HepG2 (cell line): ENCODE results near the gene NEIL3. TPM values are rescaled to one million over a fixed set of nuclear protein-coding genes. Genes with fewer than 3 reads are reported as not detected.

ENCODE experiments used
- ATF7 ChIP-seq, 2 experiments: fragments of 450-650 bp in 1 of 2; sonication (generic) in 1 of 2; formaldehyde crosslinking in 1 of 2; IDR thresholded peaks; 2 replicates each; pipeline versions ENCODE4 v1.4.0 to v1.6.1; 2016 to 2020; ENCODE audit warnings: antibody characterized with exemption in 1 of 2, mild to moderate bottlenecking in 1 of 2, missing genetic modification reagents in 1 of 2
- GABPB1 ChIP-seq: IDR thresholded peaks from 2 replicates; pipeline ENCODE4 v1.6.1; 2016; ENCODE audit warnings: mild to moderate bottlenecking, missing genetic modification reagents, moderate library complexity, missing compliant biosample characterization
- HMGXB4 ChIP-seq, 2 experiments: sonication (generic) in 1 of 2; formaldehyde crosslinking in 1 of 2; IDR thresholded peaks; 2 replicates each; pipeline versions ENCODE4 v1.4.0 to v1.6.1; 2018 to 2020; ENCODE audit warnings: missing genetic modification reagents in 2 of 2, borderline replicate concordance in 1 of 2, low read depth in 1 of 2, mild to moderate bottlenecking in 1 of 2, missing biosample characterization in 1 of 2
- KDM5B ChIP-seq: sonication (generic); formaldehyde crosslinking; IDR thresholded peaks from 2 replicates; pipeline ENCODE4 v1.4.0; 2020; ENCODE audit warnings: missing genetic modification reagents, mild to moderate bottlenecking, borderline replicate concordance
- KLF16 ChIP-seq, 2 experiments: sonication (generic) in 1 of 2; formaldehyde crosslinking in 1 of 2; IDR thresholded peaks; 2 replicates each; pipeline versions ENCODE4 v1.6.1 to v1.8.0; 2016 to 2023; ENCODE audit warnings: missing genetic modification reagents in 2 of 2, missing compliant biosample characterization in 1 of 2
- REPIN1 ChIP-seq: sonication (generic); formaldehyde crosslinking; IDR thresholded peaks from 2 replicates; pipeline ENCODE4 v1.8.0; 2022; ENCODE audit warnings: missing genetic modification reagents, low read depth, mild to moderate bottlenecking, borderline replicate concordance
- THAP11 ChIP-seq: IDR thresholded peaks from 2 replicates; pipeline ENCODE4 v1.6.1; 2016; ENCODE audit warnings: missing biosample characterization, missing genetic modification reagents
- ZNF232 ChIP-seq: sonication (generic); formaldehyde crosslinking; IDR thresholded peaks from 2 replicates; pipeline ENCODE4 v1.4.0; 2020; ENCODE audit warnings: missing genetic modification reagents, borderline replicate concordance
- ZNF550 ChIP-seq: sonication (generic); formaldehyde crosslinking; IDR thresholded peaks from 2 replicates; pipeline ENCODE4 v1.4.0; 2020; ENCODE audit warnings: mild to moderate bottlenecking, missing genetic modification reagents, borderline replicate concordance
- ZNF619 ChIP-seq: sonication (generic); formaldehyde crosslinking; IDR thresholded peaks from 2 replicates; pipeline ENCODE4 v1.4.0; 2020; ENCODE audit warnings: mild to moderate bottlenecking, missing genetic modification reagents
- ZNF710 ChIP-seq: sonication (generic); formaldehyde crosslinking; IDR thresholded peaks from 2 replicates; pipeline ENCODE4 v1.5.0; 2020; ENCODE audit warnings: mild to moderate bottlenecking, missing genetic modification reagents, borderline replicate concordance
- polyA plus RNA-seq, 8 experiments: library from polyadenylated mRNA; depleted of rRNA in 3 of 8; stranded (reverse) in 7 of 8; unstranded in 1 of 8; fragments of >200 nt; fragmentation: Illumina TruSeq in 4 of 8; extraction: Trizol in 4 of 8; gene quantifications; 2 replicates each; pipeline versions ENCODE4 v1.2.1 to v1.2.3, GENCODE V29; 2011 to 2016; ENCODE audit warnings: low read depth in 4 of 8, missing spikeins in 1 of 8, mixed read lengths in 1 of 8; ENCODE audit not compliant: insufficient read depth in 1 of 8
- total RNA-seq, 5 experiments: library from RNA; depleted of rRNA; stranded (reverse); fragments of >200 nt; fragmentation: Illumina TruSeq; extraction: Trizol; gene quantifications; 2 replicates each; pipeline ENCODE4 v1.2.3, GENCODE V29; 2016; ENCODE audit warnings: low read depth in 1 of 5
- TF ChIP-seq, protein P1 (sequence below): sonication (generic); formaldehyde crosslinking; IDR thresholded peaks from 2 replicates; pipeline ENCODE4 v1.4.0; 2020; ENCODE audit warnings: mild to moderate bottlenecking, missing genetic modification reagents
- TF ChIP-seq, protein P2 (sequence below): sonication (generic); formaldehyde crosslinking; IDR thresholded peaks from 2 replicates; pipeline ENCODE4 v1.5.0; 2020; ENCODE audit warnings: mild to moderate bottlenecking, missing genetic modification reagents, borderline replicate concordance
- TF ChIP-seq, protein P3 (sequence below): sonication (generic); formaldehyde crosslinking; IDR thresholded peaks from 2 replicates; pipeline ENCODE4 v1.4.0; 2020; ENCODE audit warnings: mild to moderate bottlenecking, missing genetic modification reagents

NEIL3 gene
- total and polyA plus RNA-seq, 2 of the 13 experiments (the other 11 are each of a cell fraction or from before 2014, with no cell fraction given), result 3.5 to 8.4 TPM

DNA sequence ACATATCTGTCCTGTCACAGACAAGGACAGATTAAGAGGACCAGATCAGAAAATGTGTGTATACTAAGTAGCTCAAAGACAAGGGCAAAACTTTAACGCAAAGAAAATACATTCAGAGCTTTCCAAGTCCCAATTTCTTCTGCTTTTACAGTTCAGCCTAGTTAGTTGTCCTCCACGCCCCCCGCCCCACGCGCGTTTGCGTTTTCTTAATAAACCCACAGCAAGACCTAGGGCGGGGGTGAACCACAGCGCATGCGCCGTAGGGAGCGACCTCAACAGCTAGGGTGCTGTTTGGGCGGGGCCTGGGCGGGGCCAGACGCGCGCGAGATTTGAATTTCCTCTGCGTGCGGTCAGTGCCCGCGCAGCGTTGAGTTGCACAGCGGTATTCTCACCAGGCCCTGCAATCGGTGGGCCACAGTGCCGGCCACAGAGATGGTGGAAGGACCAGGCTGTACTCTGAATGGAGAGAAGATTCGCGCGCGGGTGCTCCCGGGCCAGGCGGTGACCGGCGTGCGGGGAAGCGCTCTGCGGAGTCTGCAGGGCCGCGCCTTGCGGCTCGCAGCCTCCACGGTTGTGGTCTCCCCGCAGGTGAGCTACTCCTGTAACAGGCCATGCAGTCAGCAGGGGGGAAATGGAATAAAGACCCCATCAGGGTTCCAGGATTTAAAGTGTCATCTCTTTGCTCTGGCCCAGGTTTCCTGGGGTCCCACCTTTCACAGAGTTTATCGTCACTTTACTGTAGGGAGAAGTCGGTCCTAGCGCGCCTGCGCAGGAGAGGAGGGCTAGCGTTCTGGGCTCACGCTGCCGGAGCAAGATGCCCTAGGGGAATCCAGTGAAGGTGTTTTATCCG is at the start of gene NEIL3 (continued):
- TF ChIP-seq ZNF710 (CRISPR knock-in tag), result no peak
- no peak for TF ChIP-seq ATF7 (IDR thresholded peaks at IDR 0.05)
- TF ChIP-seq ATF7 (CRISPR knock-in tag; IDR thresholded peaks at IDR 0.05), result no peak
- peak; percentile 59; the same call in 1 of the 2 replicates for TF ChIP-seq REPIN1 (CRISPR knock-in tag)
- TF ChIP-seq THAP11 (CRISPR knock-in tag), result peak; percentile 52; the same call in 1 of the 2 replicates
- TF ChIP-seq ZNF232 (CRISPR knock-in tag), result peak; percentile 72; the same call in 1 of the 2 replicates
- TF ChIP-seq KLF16 (CRISPR knock-in tag; IDR thresholded peaks at IDR 0.05), result peak in 1 of 2 experiments; percentile 84; a peak in 2 of 4 replicates
- TF ChIP-seq, protein P1, sequence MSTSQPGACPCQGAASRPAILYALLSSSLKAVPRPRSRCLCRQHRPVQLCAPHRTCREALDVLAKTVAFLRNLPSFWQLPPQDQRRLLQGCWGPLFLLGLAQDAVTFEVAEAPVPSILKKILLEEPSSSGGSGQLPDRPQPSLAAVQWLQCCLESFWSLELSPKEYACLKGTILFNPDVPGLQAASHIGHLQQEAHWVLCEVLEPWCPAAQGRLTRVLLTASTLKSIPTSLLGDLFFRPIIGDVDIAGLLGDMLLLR, result peak; percentile 87
- TF ChIP-seq GABPB1 (CRISPR knock-in tag), result peak; percentile 75; the same call in 1 of the 2 replicates
- TF ChIP-seq, protein P2, sequence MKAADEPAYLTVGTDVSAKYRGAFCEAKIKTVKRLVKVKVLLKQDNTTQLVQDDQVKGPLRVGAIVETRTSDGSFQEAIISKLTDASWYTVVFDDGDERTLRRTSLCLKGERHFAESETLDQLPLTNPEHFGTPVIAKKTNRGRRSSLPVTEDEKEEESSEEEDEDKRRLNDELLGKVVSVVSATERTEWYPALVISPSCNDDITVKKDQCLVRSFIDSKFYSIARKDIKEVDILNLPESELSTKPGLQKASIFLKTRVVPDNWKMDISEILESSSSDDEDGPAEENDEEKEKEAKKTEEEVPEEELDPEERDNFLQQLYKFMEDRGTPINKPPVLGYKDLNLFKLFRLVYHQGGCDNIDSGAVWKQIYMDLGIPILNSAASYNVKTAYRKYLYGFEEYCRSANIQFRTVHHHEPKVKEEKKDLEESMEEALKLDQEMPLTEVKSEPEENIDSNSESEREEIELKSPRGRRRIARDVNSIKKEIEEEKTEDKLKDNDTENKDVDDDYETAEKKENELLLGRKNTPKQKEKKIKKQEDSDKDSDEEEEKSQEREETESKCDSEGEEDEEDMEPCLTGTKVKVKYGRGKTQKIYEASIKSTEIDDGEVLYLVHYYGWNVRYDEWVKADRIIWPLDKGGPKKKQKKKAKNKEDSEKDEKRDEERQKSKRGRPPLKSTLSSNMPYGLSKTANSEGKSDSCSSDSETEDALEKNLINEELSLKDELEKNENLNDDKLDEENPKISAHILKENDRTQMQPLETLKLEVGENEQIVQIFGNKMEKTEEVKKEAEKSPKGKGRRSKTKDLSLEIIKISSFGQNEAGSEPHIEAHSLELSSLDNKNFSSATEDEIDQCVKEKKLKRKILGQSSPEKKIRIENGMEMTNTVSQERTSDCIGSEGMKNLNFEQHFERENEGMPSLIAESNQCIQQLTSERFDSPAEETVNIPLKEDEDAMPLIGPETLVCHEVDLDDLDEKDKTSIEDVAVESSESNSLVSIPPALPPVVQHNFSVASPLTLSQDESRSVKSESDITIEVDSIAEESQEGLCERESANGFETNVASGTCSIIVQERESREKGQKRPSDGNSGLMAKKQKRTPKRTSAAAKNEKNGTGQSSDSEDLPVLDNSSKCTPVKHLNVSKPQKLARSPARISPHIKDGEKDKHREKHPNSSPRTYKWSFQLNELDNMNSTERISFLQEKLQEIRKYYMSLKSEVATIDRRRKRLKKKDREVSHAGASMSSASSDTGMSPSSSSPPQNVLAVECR (CRISPR knock-in tag), result peak; percentile 100
- TF ChIP-seq KDM5B (CRISPR knock-in tag), result peak; percentile 75; the same call in 1 of the 2 replicates
- TF ChIP-seq ZNF550 (CRISPR knock-in tag), result no peak
- TF ChIP-seq HMGXB4 (CRISPR knock-in tag; IDR thresholded peaks at IDR 0.05; ENCODE audit: borderline replicate concordance in 1 of 2, low read depth in 1 of 2), result peak in 1 of 2 experiments; percentile 41; a peak in 1 of 4 replicates
- TF ChIP-seq ZNF619 (CRISPR knock-in tag), result peak; percentile 68; the same call in 1 of the 2 replicates
- TF ChIP-seq, protein P3, sequence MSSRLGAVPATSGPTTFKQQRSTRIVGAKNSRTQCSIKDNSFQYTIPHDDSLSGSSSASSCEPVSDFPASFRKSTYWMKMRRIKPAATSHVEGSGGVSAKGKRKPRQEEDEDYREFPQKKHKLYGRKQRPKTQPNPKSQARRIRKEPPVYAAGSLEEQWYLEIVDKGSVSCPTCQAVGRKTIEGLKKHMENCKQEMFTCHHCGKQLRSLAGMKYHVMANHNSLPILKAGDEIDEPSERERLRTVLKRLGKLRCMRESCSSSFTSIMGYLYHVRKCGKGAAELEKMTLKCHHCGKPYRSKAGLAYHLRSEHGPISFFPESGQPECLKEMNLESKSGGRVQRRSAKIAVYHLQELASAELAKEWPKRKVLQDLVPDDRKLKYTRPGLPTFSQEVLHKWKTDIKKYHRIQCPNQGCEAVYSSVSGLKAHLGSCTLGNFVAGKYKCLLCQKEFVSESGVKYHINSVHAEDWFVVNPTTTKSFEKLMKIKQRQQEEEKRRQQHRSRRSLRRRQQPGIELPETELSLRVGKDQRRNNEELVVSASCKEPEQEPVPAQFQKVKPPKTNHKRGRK, result no peak
